HG03520 (cell line): ENCODE data around the gene DOCK11.

Experiments
- ATAC-seq: cut with Tn5 transposase; IDR thresholded peaks from one replicate; pipeline ENCODE4 v1.9.1; 2021; ENCODE audit warnings: mild to moderate bottlenecking, moderate library complexity; ENCODE audit not compliant: unreplicated experiment

Gene DOCK11

DNA sequence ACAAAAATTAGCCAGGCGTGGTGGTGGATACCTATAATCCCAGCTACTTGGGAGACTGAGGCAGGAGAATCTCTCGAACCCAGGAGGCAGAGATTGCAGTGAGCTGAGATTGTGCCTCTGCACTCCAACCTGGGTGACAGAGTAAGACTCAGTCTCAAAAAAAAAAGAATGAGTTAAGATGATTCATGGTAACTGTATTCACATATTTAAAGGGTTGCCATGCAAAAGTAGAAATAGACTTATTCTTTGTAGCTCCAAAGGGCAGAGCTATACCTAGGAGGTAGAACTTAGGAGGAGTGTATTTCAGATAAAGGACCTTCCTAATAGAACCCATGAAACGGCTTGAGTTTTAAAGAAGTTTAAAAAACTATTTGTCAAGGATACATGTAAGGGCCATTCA is 127.4 kb downstream of the DOCK11 start:
- ATAC-seq = no peak

DNA sequence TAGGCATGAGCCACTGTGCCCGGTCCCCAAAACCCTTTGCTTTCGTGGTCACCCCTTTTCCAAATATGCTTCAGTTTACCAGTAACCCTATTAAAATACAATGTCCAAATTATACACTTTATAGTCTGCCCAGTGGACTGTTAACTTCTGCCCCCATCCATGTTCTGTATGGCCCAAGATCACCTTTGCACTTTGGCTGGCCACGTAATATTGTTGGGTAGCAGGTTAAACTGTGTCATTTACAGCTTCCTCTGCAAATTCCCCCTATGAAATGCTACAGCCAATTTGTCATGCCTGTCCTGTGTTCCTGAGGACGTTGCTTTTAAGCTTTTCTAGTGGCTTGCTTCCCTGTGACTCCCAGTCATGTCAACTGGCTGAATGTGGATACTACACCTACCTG is 130.7 kb downstream of the DOCK11 start:
- no peak for ATAC-seq

DNA sequence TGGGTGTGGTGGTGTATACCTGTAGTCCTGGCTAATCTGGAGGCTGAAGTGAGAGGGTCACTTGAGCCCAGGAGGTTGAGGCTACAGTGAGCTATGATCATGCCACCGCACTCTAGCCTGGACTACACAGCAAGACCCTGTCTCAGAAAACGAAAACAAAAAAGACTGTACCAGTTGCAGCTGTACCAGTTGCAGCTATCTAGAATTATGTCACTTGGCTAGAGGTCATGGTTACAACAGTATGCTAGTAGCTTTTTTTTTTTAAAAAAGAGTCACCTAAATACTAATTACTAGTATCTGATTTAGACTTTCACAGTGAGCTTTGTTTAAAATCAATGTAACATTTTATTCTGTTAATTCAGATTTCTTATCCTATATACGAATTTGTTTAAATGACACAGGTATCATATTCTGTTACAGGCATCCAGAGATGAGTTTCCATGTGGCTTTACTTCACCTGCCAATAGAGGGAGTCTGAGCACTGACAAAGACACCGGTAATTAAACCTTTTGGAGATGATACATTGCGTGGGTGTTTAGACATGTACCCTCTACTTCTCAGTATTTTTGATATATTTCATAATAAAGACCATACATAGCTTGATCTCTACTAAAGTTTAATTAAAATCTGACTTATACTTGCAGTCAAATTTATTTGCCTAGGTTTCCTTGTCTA is 131.6 kb downstream of the DOCK11 start:
- no peak for ATAC-seq

DNA sequence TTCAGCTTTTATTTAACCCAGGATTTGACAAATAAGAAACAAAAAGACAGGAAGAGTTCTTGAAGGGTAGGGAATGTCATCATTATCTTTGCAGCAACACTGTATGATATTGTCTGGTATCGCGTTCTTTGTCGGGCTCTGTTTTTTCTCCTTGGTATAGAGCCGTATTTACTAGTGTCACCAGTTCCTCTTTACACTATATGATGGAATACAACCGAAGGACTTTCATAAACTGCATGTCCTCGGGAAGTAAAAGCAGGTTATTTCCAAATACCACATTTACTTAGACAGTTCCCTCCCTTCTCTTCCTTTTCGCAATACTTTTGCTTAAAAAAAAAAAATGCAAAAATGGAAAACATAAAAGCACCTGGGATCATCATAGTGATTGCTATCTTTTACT is 135.2 kb downstream of the DOCK11 start:
- ATAC-seq = no peak

DNA sequence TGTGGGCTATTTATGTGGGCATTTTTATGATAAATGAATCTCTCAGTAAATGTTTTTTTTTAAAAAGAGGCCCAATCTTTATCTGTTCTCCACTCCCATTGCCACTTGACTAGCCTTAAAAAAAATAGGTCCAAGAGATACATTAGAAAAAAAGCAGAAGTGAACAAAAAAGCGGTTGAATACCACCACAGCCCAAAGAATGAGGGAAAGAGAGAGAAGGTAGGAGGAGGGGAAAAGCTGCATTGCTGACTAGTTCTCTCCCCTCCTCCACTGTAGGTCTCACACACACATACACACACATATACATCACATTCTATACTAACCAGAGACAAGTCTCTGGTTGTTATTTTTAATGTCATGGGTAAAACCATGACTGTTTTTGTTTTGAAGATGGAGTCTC is 136.0 kb downstream of the DOCK11 start:
- ATAC-seq = no peak

DNA sequence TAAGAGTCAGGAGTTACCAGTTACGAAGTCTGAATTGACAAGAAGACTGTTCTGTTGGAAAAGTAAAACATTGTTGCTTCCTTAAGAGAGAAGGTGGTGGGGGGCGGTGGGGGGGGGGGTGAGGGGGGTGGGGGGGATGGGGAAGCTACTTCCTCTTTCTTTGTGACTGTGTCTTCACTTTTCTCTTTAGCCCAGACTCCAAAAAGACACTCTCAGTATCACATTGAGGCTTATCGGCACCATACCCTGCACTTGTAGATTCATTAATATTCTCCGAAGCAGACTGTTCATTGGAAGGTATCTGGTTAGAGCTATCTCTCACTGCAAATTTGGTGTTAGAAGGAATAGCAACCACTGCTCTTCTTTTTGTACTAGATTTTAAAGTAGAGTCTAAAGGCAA is 137.2 kb downstream of the DOCK11 start:
- ATAC-seq = no peak

DNA sequence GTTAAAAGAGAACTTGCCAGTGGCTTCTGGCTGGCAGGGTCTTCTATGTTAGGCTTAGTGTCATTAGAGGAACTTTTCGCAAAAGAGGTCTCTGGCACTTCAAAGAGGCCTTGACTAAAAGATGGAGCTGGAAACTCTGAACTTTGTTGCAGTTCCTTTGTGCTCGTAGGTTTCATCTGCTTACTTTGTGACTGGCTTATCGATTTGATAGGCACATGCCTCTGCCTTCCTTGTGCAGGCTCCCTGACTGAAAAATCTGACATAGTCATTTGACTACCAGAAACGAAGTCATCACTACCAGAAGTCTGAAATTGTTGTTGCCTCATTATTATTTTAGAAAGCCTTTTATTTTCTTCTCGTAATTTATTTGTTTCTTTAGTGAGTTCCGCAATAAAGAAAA is 137.9 kb downstream of the DOCK11 start:
- no peak for ATAC-seq

DNA sequence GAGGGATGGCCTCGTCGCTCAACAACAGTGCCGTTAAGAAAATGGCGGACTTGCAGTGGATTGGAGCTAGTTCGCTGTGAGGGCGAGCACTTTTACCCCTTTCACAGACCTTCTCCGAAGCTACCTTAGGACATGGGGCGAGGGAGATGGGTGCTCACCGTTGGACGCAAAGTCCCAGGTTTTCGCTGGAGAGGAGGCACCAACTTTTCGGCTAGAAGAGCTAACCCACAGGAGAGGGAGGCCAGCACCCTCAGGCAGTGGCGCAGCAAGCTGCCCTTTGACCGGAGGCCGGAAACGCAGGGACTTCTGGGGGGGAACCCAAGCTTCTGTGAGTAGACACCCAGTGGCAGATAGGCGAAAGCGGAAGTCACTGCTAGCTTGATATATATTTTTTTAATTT is 138.7 kb downstream of the DOCK11 start:
- ATAC-seq = no peak

DNA sequence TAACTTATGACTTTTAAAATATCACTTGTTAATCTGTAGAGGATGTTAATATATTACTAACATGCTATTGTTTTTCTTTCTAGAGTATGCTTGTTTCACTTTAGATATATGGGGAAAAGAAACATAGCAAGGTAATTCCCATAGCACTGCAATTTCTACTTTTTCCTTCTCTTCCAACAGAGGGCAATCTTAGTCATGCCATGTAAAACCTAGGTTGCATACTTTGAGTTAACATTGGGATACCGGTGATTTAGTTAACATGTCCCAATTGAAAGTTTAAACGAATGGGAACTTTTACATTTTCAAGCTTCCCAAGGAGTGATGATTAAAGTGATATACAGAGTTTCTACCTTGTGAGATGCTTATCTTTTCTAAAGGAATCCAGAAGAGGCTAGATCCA is 142.4 kb downstream of the DOCK11 start:
- ATAC-seq = no peak

DNA sequence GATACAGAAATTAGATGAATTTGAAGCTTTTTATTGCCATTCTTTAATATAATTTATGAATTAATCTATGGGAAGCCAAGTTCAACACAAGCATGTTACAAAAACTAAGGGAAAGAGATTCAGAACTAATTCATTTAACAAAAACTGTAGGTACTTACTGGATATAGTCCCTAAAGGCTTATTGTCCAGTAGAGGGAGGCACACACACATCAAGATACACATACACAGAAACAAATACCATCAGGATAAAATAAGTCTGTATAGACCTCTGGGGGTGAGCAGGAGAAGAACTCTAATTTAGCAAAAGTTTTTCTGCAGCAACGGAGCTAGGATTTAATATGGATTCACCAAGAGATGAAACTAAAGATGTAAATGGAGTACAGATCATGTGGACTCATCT is 148.8 kb downstream of the DOCK11 start:
- no peak for ATAC-seq

DNA sequence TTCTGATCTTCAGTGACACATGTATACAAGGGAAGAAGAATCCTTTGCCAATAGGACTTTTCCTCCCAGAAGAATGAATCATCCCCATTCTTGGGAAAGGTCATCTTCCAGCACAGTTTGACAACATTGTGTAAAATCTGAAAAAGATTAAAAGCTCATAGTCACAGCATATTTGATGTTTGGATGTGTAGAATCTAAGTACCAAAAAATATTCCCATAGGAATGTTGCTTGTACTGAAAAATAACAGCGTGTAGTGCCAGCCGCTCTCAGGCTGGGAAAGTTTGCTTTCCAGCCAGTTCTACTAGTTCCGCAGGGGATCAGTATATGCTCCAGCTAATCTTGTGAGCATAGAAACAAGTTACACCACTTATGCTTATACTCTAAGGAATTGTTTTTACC is 157.1 kb downstream of the DOCK11 start:
- no peak for ATAC-seq

DNA sequence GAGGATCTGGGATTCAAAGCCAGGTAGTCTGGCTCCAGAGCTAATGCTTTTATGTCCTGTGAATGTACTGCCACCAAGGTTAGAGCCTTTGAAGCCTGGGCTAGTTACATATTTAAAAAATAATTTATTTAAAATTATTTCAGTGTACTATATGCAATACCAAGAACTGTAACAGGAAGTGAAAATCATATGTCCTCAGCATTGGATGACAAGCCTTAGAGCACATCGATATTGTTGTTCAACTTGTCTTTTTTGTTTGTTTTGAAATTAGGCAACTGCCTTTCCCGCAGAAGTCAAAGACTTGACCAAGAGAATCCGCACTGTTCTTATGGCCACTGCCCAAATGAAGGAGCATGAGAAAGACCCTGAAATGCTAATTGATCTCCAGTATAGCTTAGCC is 158.7 kb downstream of the DOCK11 start:
- no peak for ATAC-seq

DNA sequence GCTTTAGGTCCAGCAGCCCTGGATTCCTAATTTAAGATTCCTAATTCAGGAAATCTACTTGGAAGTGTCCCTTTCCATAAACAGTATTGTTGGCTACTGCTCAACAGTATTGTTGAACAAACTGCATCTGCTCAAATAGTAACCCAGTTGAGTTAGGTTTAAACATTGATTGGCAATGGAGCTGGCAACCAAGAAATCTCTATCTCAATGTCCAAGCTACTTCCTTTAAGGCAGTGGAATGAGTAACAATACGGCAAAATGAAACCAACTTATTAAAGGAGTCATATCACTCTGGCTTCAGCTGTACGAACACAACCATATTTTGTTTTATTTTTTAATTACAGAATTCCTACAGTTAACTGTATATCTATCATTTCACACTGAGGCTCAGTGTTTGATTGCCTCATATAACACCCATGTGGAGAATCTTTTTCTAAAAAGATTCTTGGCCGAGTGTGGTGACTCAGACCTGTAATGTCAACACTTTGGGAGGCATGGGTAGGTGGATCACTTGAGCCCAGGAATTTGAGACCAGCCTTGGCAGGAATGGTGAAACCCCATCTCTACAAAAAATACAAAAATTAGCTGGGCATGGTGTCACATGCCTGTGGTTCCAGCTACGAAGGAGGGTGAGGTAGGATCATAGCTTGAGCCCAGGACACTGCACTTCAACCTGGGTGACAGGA is 160.1 kb downstream of the DOCK11 start:
- no peak for ATAC-seq

DNA sequence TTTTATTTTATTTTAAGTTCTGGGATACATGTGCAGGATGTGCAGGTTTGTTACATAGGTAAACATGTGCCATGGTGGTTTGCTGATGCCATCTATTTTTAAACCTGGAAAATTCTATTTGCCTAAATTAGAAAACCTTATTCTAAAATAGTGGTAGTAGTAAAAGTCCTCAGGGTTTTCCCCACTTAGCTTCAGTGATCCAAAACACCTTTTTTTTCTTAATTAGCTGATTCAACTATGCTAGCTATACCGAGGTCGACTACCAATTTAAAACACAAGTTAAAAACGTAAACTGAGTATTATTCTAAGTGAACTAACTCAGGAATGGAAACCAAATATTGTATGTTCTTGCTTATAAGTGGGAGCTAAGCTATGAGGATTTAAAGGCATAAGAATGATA is 161.8 kb downstream of the DOCK11 start:
- no peak for ATAC-seq

DNA sequence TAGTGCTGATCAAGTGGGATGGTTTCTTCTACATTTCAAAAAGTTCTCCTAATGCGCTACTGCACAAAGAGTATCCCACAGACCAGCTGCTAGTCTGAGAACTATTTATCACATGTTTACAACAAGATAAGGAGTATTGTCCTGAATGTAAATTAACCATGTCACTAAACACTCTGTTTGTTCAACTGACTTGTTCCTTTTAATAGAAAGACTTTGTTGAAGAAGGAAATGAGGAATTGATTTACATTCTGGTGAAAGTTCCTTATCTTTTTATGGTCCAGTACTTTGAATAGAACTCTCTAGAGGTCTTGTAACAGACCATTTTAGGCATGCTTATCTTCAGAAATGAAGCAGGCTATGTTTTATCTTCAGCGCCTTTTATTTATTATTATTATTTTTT is 164.5 kb downstream of the DOCK11 start:
- no peak for ATAC-seq

DNA sequence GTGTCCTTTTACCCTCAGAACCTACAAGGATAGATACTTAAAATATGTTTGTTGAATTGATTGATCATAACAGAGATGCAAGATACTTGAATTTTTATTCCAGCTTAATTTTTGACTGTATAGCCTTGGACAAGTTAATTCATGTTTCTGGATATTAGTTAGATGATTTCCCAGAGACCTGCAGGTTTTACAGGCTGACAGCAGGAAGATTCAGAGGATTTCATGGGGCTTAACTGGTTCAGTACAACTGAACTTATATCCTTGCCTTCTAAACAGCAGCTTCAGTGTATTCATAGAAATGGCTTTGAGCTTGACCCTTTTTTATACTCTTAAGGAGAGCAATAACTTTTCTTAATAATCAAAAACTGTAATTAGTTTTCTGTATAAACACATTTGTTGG is 169.6 kb downstream of the DOCK11 start:
- ATAC-seq = no peak

DNA sequence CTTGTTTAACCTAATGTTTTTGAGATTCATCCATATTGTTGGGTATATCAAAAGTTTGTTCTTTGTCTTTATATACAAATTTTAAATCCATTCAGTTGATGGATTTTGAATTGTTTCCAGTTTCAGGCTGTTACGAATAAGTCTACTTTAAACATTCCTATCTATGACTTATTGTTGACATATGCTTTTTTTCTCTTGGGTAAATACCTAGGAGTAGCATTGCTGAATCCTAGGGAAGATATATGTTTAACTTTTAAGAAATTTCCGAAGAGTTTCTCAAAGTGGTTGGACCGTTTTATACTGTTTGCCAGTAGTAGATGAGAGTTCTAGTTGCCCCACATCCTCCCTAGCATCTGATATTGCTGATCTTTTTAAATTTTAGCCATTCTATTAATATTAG is 170.9 kb downstream of the DOCK11 start:
- no peak for ATAC-seq

DNA sequence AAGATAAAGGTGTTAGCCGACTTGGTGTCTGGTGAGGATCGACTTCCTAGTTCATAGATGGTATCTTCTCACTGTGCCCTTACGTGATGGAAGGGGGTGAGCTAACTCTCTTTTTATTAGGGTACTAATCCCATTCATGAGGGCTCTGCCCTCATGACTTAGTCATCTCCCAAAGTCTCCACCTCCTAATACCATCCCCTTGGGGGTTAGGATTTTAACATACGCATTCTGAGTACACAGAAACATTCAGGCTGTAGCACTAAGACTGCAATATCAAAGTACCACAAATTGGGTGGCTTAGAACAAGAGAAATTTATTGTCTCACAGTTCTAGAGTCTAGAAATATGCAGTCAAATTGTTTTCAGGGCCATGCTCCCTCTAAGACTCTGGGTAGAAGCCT is 173.8 kb downstream of the DOCK11 start:
- ATAC-seq = no peak

DNA sequence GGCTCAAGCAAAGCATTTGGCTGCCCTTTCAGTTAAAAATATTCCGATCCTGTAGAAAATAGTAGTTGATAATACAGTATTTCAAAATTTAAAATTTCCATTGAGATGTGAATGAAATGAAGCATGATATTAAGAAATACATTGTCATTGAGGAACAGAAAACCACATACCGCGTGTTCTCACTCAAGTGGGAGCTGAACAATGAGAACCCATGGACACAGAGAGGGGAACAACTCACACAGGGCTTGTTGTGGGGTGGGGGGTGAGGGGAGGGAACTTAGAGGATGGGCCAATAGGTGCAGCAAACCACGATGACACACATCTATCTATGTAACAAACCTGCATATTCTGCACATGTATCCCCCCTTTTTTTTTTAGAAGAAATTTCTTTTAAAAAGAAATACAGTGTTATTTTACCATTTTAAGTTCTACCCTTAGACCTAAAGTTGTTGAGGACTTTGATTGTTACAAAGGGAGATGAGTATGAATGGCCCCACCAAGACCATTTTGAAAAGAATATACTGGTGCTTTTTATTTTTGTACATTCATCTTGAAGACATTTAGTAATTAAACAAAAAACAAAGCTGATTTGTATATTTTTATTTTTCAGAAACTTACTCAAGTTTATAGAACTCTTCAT is 179.8 kb downstream of the DOCK11 start:
- ATAC-seq = no peak

DNA sequence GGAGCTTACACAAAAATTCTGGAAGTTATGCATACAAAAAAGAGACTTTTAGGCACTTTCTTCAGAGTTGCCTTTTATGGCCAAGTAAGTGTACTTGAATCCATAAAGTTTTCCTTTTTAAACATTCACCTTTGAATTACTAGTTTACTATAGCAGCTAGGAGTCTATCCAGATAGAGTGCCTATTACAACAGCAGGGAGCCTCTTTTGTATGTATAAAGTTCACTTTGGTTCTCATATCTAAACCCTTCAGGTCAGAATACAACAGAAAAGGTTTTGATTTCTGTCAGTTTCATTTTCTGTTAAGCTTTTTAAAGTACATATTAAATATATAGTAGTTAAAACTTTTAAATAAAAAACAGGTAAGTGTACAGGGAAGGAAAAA is 180.3 kb downstream of the DOCK11 start:
- no peak for ATAC-seq

DNA sequence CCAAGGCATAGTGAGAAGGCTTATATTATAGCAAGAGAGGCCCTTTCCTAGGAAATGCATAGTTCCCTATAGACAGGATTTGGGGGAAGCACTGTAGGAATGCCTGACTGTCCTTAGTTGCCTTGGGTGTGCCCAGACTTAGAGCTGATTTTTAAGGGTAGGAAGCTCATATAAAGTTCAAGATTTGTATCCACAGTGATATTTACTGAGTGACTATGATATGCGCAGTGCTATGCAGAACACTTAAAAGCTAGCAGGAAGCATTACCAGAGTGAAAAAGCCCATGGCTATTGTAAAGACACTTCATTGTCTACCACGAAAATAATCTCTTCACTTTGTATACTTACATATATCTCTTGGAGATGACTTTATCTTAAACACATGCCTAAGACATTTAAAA is 181.7 kb downstream of the DOCK11 start:
- ATAC-seq = no peak

DNA sequence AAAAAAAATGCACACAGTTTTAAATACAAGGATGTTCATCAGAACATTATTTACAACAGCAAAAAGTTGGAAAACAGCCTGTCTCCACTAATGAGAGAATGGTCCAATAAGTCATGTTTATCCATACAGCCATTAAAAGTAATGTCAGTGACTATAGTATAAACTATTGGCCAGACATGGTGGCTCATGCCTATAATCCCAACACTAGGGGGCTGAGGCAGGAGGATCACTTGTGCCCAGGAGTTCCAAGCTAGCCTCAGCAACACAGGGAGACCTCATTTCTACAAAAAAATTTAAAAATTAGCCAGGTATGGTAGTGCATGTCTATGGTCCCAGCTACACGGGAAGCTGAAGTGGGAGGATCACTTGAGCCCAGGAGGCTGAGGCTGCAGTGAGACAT is 183.7 kb downstream of the DOCK11 start:
- ATAC-seq = no peak
